Left ventricle myocardium inferior (tissue), 1 donor: ENCODE results near the gene PARVB. TPM values are rescaled to one million over a fixed set of nuclear protein-coding genes. Genes with fewer than 3 reads are reported as not detected.

Experiments
- DNase-seq: peaks from one replicate; pipeline ENCODE4 v3.0.0-alpha.2; 2020
- H3K27ac ChIP-seq: fragments of 200-600 bp; replicated peaks from 2 replicates; pipeline ENCODE4 v1.8.0; 2021
- H3K27me3 ChIP-seq: fragments of 200-600 bp; 2 replicates; pipeline ENCODE4 v1.8.0; 2021; ENCODE audit warnings: low read depth
- H3K36me3 ChIP-seq: fragments of 200-600 bp; 2 replicates; pipeline ENCODE4 v1.8.0; 2021
- H3K4me1 ChIP-seq: fragments of 200-600 bp; 2 replicates; pipeline ENCODE4 v1.8.0; 2021
- H3K4me3 ChIP-seq: fragments of 200-600 bp; 2 replicates; pipeline ENCODE4 v1.8.0; 2021; ENCODE audit warnings: mild to moderate bottlenecking, moderate library complexity
- H3K9me3 ChIP-seq: fragments of 200-600 bp; replicated peaks from 2 replicates; pipeline ENCODE4 v1.8.0; 2021
- intact Hi-C: fragments of 100-400 bp; cut with micrococcal nuclease; formaldehyde crosslinking; loops from one replicate; pipeline ENCODE4 v1.11.0; 2022
- total RNA-seq: library from RNA; stranded (reverse); fragmentation: NEBNext Ultra II Directional; extraction: Animal tissue kit (Norgen Biotek cat#: 25700); gene quantifications from one replicate; pipeline ENCODE4 v1.2.1, GENCODE V29; 2021
- TF ChIP-seq, protein P1 (sequence below): fragments of 200-600 bp; IDR thresholded peaks from 2 replicates; pipeline ENCODE4 v1.8.0; 2021; ENCODE audit warnings: antibody characterized with exemption, mild to moderate bottlenecking, borderline replicate concordance
- donor health status: DM: no; HTN: yes; CAD: no; lungs with severe emphysema.

Gene PARVB
- total RNA-seq, 1 donor from 2014 or later = 155 TPM

GRCh38 chr22:44133901-44134571 is 109.9 kb downstream of the PARVB start:
- Histone ChIP-seq H3K9me3 (peaks cover 19% of the 10 kb centered on the region), H3K27ac (no peak overlapping the region), H3K4me1 (peaks cover 57% of the 10 kb centered on the region), H3K27me3 (no peaks in the 10 kb centered on the region), H3K36me3 (peaks cover 80% of the 10 kb centered on the region), H3K4me3 (no peak overlapping the region)
- no peak for DNase-seq
- TF ChIP-seq, protein P1, sequence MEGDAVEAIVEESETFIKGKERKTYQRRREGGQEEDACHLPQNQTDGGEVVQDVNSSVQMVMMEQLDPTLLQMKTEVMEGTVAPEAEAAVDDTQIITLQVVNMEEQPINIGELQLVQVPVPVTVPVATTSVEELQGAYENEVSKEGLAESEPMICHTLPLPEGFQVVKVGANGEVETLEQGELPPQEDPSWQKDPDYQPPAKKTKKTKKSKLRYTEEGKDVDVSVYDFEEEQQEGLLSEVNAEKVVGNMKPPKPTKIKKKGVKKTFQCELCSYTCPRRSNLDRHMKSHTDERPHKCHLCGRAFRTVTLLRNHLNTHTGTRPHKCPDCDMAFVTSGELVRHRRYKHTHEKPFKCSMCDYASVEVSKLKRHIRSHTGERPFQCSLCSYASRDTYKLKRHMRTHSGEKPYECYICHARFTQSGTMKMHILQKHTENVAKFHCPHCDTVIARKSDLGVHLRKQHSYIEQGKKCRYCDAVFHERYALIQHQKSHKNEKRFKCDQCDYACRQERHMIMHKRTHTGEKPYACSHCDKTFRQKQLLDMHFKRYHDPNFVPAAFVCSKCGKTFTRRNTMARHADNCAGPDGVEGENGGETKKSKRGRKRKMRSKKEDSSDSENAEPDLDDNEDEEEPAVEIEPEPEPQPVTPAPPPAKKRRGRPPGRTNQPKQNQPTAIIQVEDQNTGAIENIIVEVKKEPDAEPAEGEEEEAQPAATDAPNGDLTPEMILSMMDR = no peak
- intact Hi-C loops = no loop called here

DNA sequence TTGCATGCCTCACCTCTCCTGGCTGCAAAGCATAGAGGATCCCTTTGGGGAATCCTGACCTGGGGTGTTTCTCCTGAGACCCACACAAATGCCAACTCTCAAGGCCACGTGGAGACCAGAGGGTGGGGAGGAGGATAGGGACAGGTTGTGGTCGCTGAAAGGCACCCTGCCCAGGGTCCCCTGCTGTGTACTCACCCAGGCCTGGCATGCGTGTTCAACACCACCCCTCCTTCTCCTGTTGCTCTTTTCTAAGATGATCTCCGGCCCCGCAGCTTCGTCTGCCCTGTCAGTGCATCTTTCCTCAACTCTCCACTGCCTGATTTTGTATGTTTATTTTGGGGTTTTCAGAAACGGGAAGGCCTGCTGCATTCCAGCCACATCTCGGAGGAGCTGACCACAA is 112.0 kb downstream of the PARVB start:
- no peaks in the 10 kb centered on the region for H3K27me3 ChIP-seq
- peaks cover 63% of the 10 kb centered on the region for H3K4me1 ChIP-seq
- DNase-seq = no peak
- H3K27ac ChIP-seq = no peak overlapping the region
- TF ChIP-seq, protein P1 = no peak
- H3K4me3 ChIP-seq = no peak overlapping the region
- H3K9me3 ChIP-seq = peaks cover 19% of the 10 kb centered on the region
- H3K36me3 ChIP-seq = peaks cover 85% of the 10 kb centered on the region
- intact Hi-C loops = no loop called here

DNA sequence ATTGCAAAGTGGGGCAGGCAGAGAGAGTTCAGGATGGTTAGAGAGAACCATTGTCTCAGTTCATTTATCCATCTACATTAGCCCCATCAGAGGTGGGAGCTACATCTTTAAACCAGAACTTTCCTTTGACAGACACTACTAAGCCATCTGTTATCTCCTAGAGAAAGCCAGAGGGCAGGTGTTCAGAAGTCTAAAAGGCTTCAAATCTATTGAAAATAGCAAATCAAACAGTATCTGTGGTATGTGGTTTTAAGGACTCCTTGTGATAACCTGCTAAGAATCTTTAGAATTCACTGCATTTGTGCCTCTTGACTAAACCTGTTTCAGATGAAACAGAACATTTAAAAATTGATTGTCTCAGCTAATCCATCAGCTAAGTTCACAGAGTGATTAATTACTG is 112.7 kb downstream of the PARVB start:
- Histone ChIP-seq H3K27ac (no peak overlapping the region), H3K4me3 (no peak overlapping the region), H3K4me1 (peaks cover 58% of the 10 kb centered on the region), H3K27me3 (no peaks in the 10 kb centered on the region), H3K9me3 (peaks cover 19% of the 10 kb centered on the region), H3K36me3 (peaks cover 85% of the 10 kb centered on the region)
- no peak for DNase-seq
- TF ChIP-seq, protein P1 = no peak
- intact Hi-C loops = no loop called here

GRCh38 chr22:44137415-44137814 is 113.3 kb downstream of the PARVB start:
- Histone ChIP-seq H3K9me3 (peaks cover 19% of the 10 kb centered on the region), H3K27me3 (no peaks in the 10 kb centered on the region), H3K4me1 (peaks cover 53% of the 10 kb centered on the region), H3K4me3 (no peak overlapping the region), H3K36me3 (peaks cover 80% of the 10 kb centered on the region), H3K27ac (no peak overlapping the region)
- DNase-seq = no peak
- intact Hi-C loops = no loop called here
- TF ChIP-seq, protein P1 = no peak

GRCh38 chr22:44139773-44140172 is 115.7 kb downstream of the PARVB start:
- Histone ChIP-seq H3K4me3 (no peak overlapping the region), H3K4me1 (peaks cover 51% of the 10 kb centered on the region), H3K9me3 (peaks cover 19% of the 10 kb centered on the region), H3K36me3 (peaks cover 63% of the 10 kb centered on the region), H3K27ac (peak overlapping the region; percentile 74), H3K27me3 (no peaks in the 10 kb centered on the region)
- TF ChIP-seq, protein P1 = no peak
- no peak for DNase-seq
- intact Hi-C loops = no loop called here
